UCSD-AML1 (cell line): ENCODE data around the gene KRTAP20-1.

Source experiments
- DNase-seq: peaks from one replicate; lab custom pipeline; 2025; ENCODE audit not compliant: unreplicated experiment; lab: John Stamatoyannopoulos, UW

The KRTAP20-1 gene

DNA sequence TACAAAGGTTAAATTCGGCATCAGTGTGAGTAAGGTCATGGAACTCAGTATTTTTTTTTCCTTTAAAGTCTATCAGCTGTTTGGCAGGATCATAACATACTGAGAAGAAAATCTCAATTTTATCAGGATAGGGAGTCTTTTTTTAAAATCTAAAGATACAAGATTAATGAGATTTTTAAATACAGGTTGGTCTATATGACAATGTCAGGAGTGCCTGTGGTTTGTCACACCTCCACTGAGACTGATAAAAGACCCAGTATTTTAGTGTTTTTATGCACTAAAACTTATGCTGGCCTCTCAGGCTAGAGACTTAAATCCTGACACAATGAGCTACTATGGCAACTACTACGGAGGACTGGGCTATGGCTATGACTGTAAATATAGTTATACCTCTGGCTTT, 26.3 kb downstream of the KRTAP20-1 start, which contains the start of gene KRTAP20-3:
KRTAP20-3 (plus strand) TSS at position 301 of the 400 bp plus-strand sequence.
- DNase-seq, result no peak

GRCh38 chr21:30646904-30647414, 30.7 kb downstream of the KRTAP20-1 start:
- no peak for DNase-seq

- DNase-seq, result no peak
Measured at GRCh38 chr21:30652891-30653290, 36.7 kb downstream of the KRTAP20-1 start.
